AG09309 (cell line): ENCODE results near the gene CERKL.

ENCODE experiments used
- DNase-seq: peaks from one replicate; pipeline ENCODE4 v3.0.0-alpha.2; 2010; ENCODE audit warnings: low read depth
- H3K4me3 ChIP-seq: 2 replicates; pipeline ENCODE4 v1.5.1; 2011; ENCODE audit warnings: mild to moderate bottlenecking, low read depth, low read length, moderate library complexity; ENCODE audit not compliant: control insufficient read depth
- CTCF ChIP-seq: IDR thresholded peaks from 2 replicates; pipeline ENCODE4 v1.5.1; 2011; ENCODE audit warnings: mild to moderate bottlenecking, low read depth, low read length, inconsistent platforms; ENCODE audit not compliant: insufficient read depth, control insufficient read depth; ENCODE audit errors: missing control alignments

The CERKL gene

GRCh38 chr2:181667234-181667633 is 10.3 kb upstream of the CERKL start:
- DNase-seq = no peak
- no peak for TF ChIP-seq CTCF
- H3K4me3 ChIP-seq = no peak overlapping the region

GRCh38 chr2:181662287-181662686 is 5.4 kb upstream of the CERKL start:
- H3K4me3 ChIP-seq = no peak overlapping the region
- no peak for TF ChIP-seq CTCF
- no peak for DNase-seq

GRCh38 chr2:181660181-181660580 is 3.3 kb upstream of the CERKL start:
- no peak for TF ChIP-seq CTCF
- H3K4me3 ChIP-seq = no peak overlapping the region
- DNase-seq = no peak

GRCh38 chr2:181658444-181658843 is 1.5 kb upstream of the CERKL start:
- no peak overlapping the region for H3K4me3 ChIP-seq
- no peak for DNase-seq
- no peak for TF ChIP-seq CTCF

- H3K4me3 ChIP-seq = no peak overlapping the region; the same call in 1 of the 2 replicates
- no peak for DNase-seq
- TF ChIP-seq CTCF = no peak
Observed at GRCh38 chr2:181657379-181657778, 474 bp upstream of the CERKL start.

GRCh38 chr2:181655519-181655918 is 1.4 kb downstream of the CERKL start:
- no peak for TF ChIP-seq CTCF
- DNase-seq = no peak
- no peak overlapping the region for H3K4me3 ChIP-seq

- H3K4me3 ChIP-seq = no peak overlapping the region
- TF ChIP-seq CTCF = no peak
- DNase-seq = no peak
Observed at GRCh38 chr2:181649436-181649979, 7.4 kb downstream of the CERKL start.
